ENCODE measurements around the gene SLC7A7.

GRCh38 chr14:22841311-22841710, 26.1 kb upstream of the SLC7A7 start:
- TF ChIP-seq CTCF (IDR thresholded peaks at IDR 0.05; ENCODE audit: insufficient read depth, low read depth, low read length) (no peak), EZH2 (IDR thresholded peaks at IDR 0.05; ENCODE audit: insufficient read depth, low read length) (no peak)
